Sigmoid colon (tissue), 4 donors: ENCODE measurements around the gene MEA1.

ENCODE experiments used
- POLR2AphosphoS5 ChIP-seq, 4 donors: sonication (generic); formaldehyde crosslinking; IDR thresholded peaks; one replicate each; pipeline ENCODE4 v1.6.1; 2017; ENCODE audit warnings: antibody characterized with exemption in 4 of 4
- TF ChIP-seq, protein P1 (sequence below), 4 experiments: fragments of 450-650 bp in 3 of 4; fragments of 200-600 bp in 1 of 4; IDR thresholded peaks; one replicate each; pipeline ENCODE4 v1.5.1; 2016 to 2019; ENCODE audit warnings: antibody characterized with exemption in 4 of 4, mild to moderate bottlenecking in 3 of 4, moderate library complexity in 2 of 4

DNA sequence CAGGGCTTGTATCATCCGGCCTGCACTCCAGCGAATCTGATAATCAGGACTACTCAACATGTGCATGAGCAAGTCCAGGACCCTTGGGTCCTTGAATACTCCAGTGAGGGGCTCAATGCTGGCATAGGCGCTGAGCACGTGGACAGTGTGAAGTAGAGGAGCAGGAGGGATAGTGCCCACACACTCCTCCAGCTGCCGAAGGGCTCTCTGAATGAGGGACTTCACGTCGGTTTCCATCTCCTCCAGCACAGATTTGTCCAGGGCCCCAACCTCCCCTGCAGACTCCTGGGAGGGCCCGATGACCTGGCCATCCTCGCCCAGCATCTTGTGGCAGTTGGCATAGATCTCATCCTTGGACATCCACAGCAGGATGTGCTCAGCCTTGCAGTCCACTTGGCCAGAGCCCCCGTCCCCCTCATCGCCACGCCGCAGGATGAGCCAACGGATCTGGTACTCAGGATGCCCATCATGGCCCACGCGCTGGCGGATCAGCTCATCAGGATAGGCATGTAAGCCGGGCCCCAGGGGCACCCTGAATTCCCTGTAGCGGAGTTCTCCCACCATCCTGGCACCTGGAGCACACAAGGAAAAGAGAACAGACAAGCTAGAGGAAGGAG lies 38.6 kb upstream of the MEA1 start:
- TF ChIP-seq, protein P1, sequence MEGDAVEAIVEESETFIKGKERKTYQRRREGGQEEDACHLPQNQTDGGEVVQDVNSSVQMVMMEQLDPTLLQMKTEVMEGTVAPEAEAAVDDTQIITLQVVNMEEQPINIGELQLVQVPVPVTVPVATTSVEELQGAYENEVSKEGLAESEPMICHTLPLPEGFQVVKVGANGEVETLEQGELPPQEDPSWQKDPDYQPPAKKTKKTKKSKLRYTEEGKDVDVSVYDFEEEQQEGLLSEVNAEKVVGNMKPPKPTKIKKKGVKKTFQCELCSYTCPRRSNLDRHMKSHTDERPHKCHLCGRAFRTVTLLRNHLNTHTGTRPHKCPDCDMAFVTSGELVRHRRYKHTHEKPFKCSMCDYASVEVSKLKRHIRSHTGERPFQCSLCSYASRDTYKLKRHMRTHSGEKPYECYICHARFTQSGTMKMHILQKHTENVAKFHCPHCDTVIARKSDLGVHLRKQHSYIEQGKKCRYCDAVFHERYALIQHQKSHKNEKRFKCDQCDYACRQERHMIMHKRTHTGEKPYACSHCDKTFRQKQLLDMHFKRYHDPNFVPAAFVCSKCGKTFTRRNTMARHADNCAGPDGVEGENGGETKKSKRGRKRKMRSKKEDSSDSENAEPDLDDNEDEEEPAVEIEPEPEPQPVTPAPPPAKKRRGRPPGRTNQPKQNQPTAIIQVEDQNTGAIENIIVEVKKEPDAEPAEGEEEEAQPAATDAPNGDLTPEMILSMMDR (IDR thresholded peaks at IDR 0.05): no peak
- no peak for TF ChIP-seq POLR2AphosphoS5 (IDR thresholded peaks at IDR 0.05)
